Endodermal cell (in vitro differentiated cells): ENCODE measurements around the gene LARGE1. TPM values are rescaled to one million over a fixed set of nuclear protein-coding genes. Genes with fewer than 3 reads are reported as not detected.

Experiments
- DNase-seq: peaks from one replicate; pipeline ENCODE4 v3.0.0-alpha.2; 2017
- H3K27ac ChIP-seq: 2 replicates; pipeline ENCODE4 v1.5.1; 2013; ENCODE audit warnings: mild to moderate bottlenecking, low read depth, low read length, moderate library complexity
- H3K27me3 ChIP-seq: 2 replicates; pipeline ENCODE4 v1.6.1; 2013; ENCODE audit warnings: mild to moderate bottlenecking, low read length, moderate library complexity; ENCODE audit not compliant: insufficient read depth, control insufficient read depth, poor library complexity, severe bottlenecking
- H3K36me3 ChIP-seq: 2 replicates; pipeline ENCODE4 v1.7.0; 2013; ENCODE audit warnings: mild to moderate bottlenecking, low read length, moderate library complexity; ENCODE audit not compliant: control insufficient read depth, insufficient read depth
- H3K4me1 ChIP-seq: one replicate; pipeline ENCODE4 v1.7.0; 2013; ENCODE audit warnings: low read length; ENCODE audit not compliant: control insufficient read depth, insufficient read depth
- H3K4me3 ChIP-seq: 2 replicates; pipeline ENCODE4 v1.5.1; 2013; ENCODE audit warnings: mild to moderate bottlenecking, low read length, moderate library complexity
- H3K9ac ChIP-seq: 2 replicates; pipeline ENCODE4 v1.6.1; 2013; ENCODE audit warnings: mild to moderate bottlenecking, low read length, moderate library complexity; ENCODE audit not compliant: poor library complexity, severe bottlenecking; ENCODE audit errors: extremely low read depth
- H3K9me3 ChIP-seq: 2 replicates; pipeline ENCODE4 v1.6.1; 2013; ENCODE audit warnings: mild to moderate bottlenecking, low read length, moderate library complexity; ENCODE audit not compliant: control insufficient read depth
- H3K27ac Mint-ChIP-seq: 2 replicates; pipeline ENCODE4 v1.8.0; 2020; ENCODE audit warnings: mixed read lengths
- H3K27me3 Mint-ChIP-seq: 2 replicates; pipeline ENCODE4 v1.8.0; 2021; ENCODE audit warnings: mild to moderate bottlenecking, mixed read lengths; ENCODE audit not compliant: insufficient read depth
- H3K36me3 Mint-ChIP-seq: 2 replicates; pipeline ENCODE4 v1.8.0; 2020; ENCODE audit warnings: low read depth, mixed read lengths
- H3K4me1 Mint-ChIP-seq: 2 replicates; pipeline ENCODE4 v1.8.0; 2020; ENCODE audit warnings: mixed read lengths
- H3K4me3 Mint-ChIP-seq: 2 replicates; pipeline ENCODE4 v1.8.0; 2020; ENCODE audit warnings: mild to moderate bottlenecking, moderate library complexity, mixed read lengths
- H3K9me3 Mint-ChIP-seq: 2 replicates; pipeline ENCODE4 v1.8.0; 2020; ENCODE audit warnings: mild to moderate bottlenecking, mixed read lengths
- WGBS, 2 experiments: methylation state at CpG; one replicate each; pipeline versions ENCODE4 v1.1.5 to v1.1.7; 2013; ENCODE audit warnings: missing lambda C conversion rate in 2 of 2, mixed read lengths in 1 of 2; ENCODE audit not compliant: insufficient coverage in 1 of 2, insufficient read length in 1 of 2; 5-methylcytosine and 5-hydroxymethylcytosine counted together
- total RNA-seq, 2 donors: library from RNA; stranded (reverse); fragmentation: NEBNext Ultra II Directional in 1 of 2; extraction: Animal tissue kit (Norgen Biotek cat#: 25700) in 1 of 2; gene quantifications; 2 replicates in 1 of 2; 3 replicates in 1 of 2; pipeline ENCODE4 v1.2.1, GENCODE V29; 2021
- TF ChIP-seq, protein P1 (sequence below): fragments of 200-600 bp; sonication (generic); conservative IDR thresholded peaks from 2 replicates; pipeline ENCODE4 v1.5.0; 2021; ENCODE audit warnings: antibody characterized with exemption, mild to moderate bottlenecking

The LARGE1 gene
- total RNA-seq, 2 donors from 2014 or later, result 17.5 to 24.3 TPM

DNA sequence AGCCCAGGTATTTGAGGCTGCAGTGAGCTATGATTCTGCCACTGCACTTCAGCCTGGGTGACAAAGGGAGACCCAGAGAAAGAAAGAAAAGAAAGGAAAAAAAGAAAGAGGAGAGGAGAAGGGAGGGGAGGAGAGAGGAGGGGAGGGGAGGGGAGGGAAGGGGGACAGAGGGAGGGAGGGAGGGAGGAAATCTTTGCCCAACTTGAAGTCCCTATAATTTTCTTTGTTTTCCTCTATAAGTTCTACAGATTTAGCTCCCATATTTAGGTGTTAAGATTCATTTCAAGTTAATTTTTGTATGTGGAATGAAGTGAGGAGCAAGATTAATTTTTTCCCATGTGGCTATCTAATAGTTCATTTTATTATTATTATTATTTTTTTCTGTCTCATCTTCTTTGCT, 328.3 kb downstream of the LARGE1 start:
- peaks cover 2% of the 10 kb centered on the region for H3K4me1 Mint-ChIP-seq
- Histone ChIP-seq H3K4me3 (no peak overlapping the region), H3K9ac (no peak overlapping the region), H3K27ac (no peak overlapping the region), H3K36me3 (no peaks in the 10 kb centered on the region), H3K27me3 (no peaks in the 10 kb centered on the region), H3K9me3 (no peaks in the 10 kb centered on the region), H3K4me1 (no peaks in the 10 kb centered on the region)
- DNase-seq, result no peak
- no peak overlapping the region for H3K27ac Mint-ChIP-seq
- TF ChIP-seq, protein P1, sequence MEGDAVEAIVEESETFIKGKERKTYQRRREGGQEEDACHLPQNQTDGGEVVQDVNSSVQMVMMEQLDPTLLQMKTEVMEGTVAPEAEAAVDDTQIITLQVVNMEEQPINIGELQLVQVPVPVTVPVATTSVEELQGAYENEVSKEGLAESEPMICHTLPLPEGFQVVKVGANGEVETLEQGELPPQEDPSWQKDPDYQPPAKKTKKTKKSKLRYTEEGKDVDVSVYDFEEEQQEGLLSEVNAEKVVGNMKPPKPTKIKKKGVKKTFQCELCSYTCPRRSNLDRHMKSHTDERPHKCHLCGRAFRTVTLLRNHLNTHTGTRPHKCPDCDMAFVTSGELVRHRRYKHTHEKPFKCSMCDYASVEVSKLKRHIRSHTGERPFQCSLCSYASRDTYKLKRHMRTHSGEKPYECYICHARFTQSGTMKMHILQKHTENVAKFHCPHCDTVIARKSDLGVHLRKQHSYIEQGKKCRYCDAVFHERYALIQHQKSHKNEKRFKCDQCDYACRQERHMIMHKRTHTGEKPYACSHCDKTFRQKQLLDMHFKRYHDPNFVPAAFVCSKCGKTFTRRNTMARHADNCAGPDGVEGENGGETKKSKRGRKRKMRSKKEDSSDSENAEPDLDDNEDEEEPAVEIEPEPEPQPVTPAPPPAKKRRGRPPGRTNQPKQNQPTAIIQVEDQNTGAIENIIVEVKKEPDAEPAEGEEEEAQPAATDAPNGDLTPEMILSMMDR, result no peak
- H3K36me3 Mint-ChIP-seq, result no peaks in the 10 kb centered on the region
- no peak overlapping the region for H3K4me3 Mint-ChIP-seq
- H3K9me3 Mint-ChIP-seq, result no peaks in the 10 kb centered on the region
- H3K27me3 Mint-ChIP-seq, result no peaks in the 10 kb centered on the region

GRCh38 chr22:33589297-33589696, 331.0 kb downstream of the LARGE1 start:
- H3K9me3 ChIP-seq, result no peaks in the 10 kb centered on the region
- Mint-ChIP-seq H3K27me3 (no peaks in the 10 kb centered on the region), H3K9me3 (no peaks in the 10 kb centered on the region), H3K4me3 (no peak overlapping the region), H3K4me1 (peaks cover 4% of the 10 kb centered on the region), H3K36me3 (no peaks in the 10 kb centered on the region), H3K27ac (no peak overlapping the region)
- no peak overlapping the region for H3K4me3 ChIP-seq
- no peaks in the 10 kb centered on the region for H3K4me1 ChIP-seq
- no peaks in the 10 kb centered on the region for H3K27me3 ChIP-seq
- no peak overlapping the region for H3K27ac ChIP-seq
- TF ChIP-seq, protein P1, result no peak
- DNase-seq, result no peak
- no peak overlapping the region for H3K9ac ChIP-seq
- H3K36me3 ChIP-seq, result no peaks in the 10 kb centered on the region

- DNase-seq, result no peak
- TF ChIP-seq, protein P1, result no peak
- H3K27ac Mint-ChIP-seq, result no peak overlapping the region
- H3K27me3 ChIP-seq, result no peaks in the 10 kb centered on the region
- H3K4me1 ChIP-seq, result no peaks in the 10 kb centered on the region
- no peaks in the 10 kb centered on the region for H3K9me3 ChIP-seq
- no peaks in the 10 kb centered on the region for H3K36me3 ChIP-seq
- no peak overlapping the region for H3K4me3 Mint-ChIP-seq
- H3K9me3 Mint-ChIP-seq, result no peaks in the 10 kb centered on the region
- H3K4me3 ChIP-seq, result no peak overlapping the region
- no peaks in the 10 kb centered on the region for H3K36me3 Mint-ChIP-seq
- H3K27me3 Mint-ChIP-seq, result no peaks in the 10 kb centered on the region
- no peak overlapping the region for H3K9ac ChIP-seq
- 83 to 100% methylated on average over 1 to 2 of the region's 2 CpGs for WGBS, 2 experiments
- H3K4me1 Mint-ChIP-seq, result peaks cover 4% of the 10 kb centered on the region
- H3K27ac ChIP-seq, result no peak overlapping the region
These were observed 331.4 kb downstream of the LARGE1 start for GRCh38 chr22:33588860-33589259.
